SK-N-SH (cell line): Measurements from ENCODE around the gene MELK. TPM values are rescaled to one million over a fixed set of nuclear protein-coding genes. Genes with fewer than 3 reads are reported as not detected.

Experiments used
- CTCF ChIA-PET: fragments of 300-600, 350-600 bp; formaldehyde crosslinking; extraction: SDS; loops from one replicate; lab custom pipeline; 2021; lab: Yijun Ruan, JAX
- POLR2A ChIA-PET: fragments of 350-600 bp; sonication (Branson Sonifier 250); formaldehyde crosslinking; extraction: SDS; loops from one replicate; lab custom pipeline; 2020; ENCODE audit warnings: antibody characterized with exemption, inconsistent platforms; lab: Yijun Ruan, JAX
- DNase-seq: peaks from one replicate; pipeline ENCODE4 v3.0.0; 2012
- H2AFZ ChIP-seq: fragments of 200-600 bp; sonication (generic); 2 replicates; pipeline ENCODE4 v1.8.1; 2016; ENCODE audit warnings: antibody characterized with exemption, mild to moderate bottlenecking, low read depth
- H3F3A ChIP-seq: fragments of 200-600 bp; sonication (generic); replicated peaks from 2 replicates; pipeline ENCODE3; 2016; ENCODE audit warnings: antibody characterized with exemption, mild to moderate bottlenecking; ENCODE audit not compliant: insufficient read depth
- H3K27ac ChIP-seq, 2 experiments: fragments of 200-500 bp in 1 of 2; fragments of 200-600 bp in 1 of 2; sonication (Bioruptor generic) in 1 of 2; sonication (generic), shearing (Covaris generic) in 1 of 2; 2 replicates each; pipeline versions ENCODE4 v1.5.1 to v1.6.1; 2014 to 2016; ENCODE audit warnings: low read depth in 2 of 2, inconsistent platforms in 1 of 2, low read length in 1 of 2, mild to moderate bottlenecking in 1 of 2, mixed read lengths in 1 of 2
- H3K27me3 ChIP-seq: fragments of 200-600 bp; sonication (generic), shearing (Covaris generic); 2 replicates; pipeline ENCODE4 v1.6.1; 2016; ENCODE audit warnings: mixed run types; ENCODE audit not compliant: insufficient read depth
- H3K36me3 ChIP-seq, 2 experiments: fragments of 200-500 bp in 1 of 2; fragments of 200-600 bp in 1 of 2; sonication (Bioruptor generic) in 1 of 2; sonication (generic) in 1 of 2; replicated peaks in 1 of 2; 2 replicates each; pipeline versions ENCODE3 to v1.5.1; 2014 to 2016; ENCODE audit warnings: low read length in 1 of 2, mild to moderate bottlenecking in 1 of 2; ENCODE audit not compliant: insufficient read depth in 2 of 2, control insufficient read depth in 1 of 2
- H3K4me1 ChIP-seq, 2 experiments: fragments of 200-500 bp in 1 of 2; fragments of 200-600 bp in 1 of 2; sonication (Bioruptor generic) in 1 of 2; sonication (generic), shearing (Covaris generic) in 1 of 2; 2 replicates each; pipeline versions ENCODE4 v1.5.1 to v1.6.1; 2014 to 2016; ENCODE audit warnings: low read depth in 1 of 2, low read length in 1 of 2, mixed run types in 1 of 2; ENCODE audit not compliant: insufficient read depth in 2 of 2, control insufficient read depth in 1 of 2
- H3K4me2 ChIP-seq: fragments of 200-600 bp; sonication (generic), shearing (Covaris generic); 2 replicates; pipeline ENCODE4 v1.6.1; 2017; ENCODE audit warnings: mixed run types
- H3K4me3 ChIP-seq, 2 experiments: fragments of 200-500 bp in 1 of 2; fragments of 200-600 bp in 1 of 2; sonication (Bioruptor generic) in 1 of 2; sonication (generic), shearing (Covaris generic) in 1 of 2; 2 replicates each; pipeline versions ENCODE4 v1.5.1 to v1.8.1; 2014 to 2016; ENCODE audit warnings: low read depth in 2 of 2, inconsistent platforms in 1 of 2, low read length in 1 of 2, mild to moderate bottlenecking in 1 of 2, mixed read lengths in 1 of 2, moderate library complexity in 1 of 2
- H3K79me2 ChIP-seq: fragments of 200-600 bp; sonication (generic); 2 replicates; pipeline ENCODE4 v1.8.1; 2017; ENCODE audit warnings: mild to moderate bottlenecking; ENCODE audit not compliant: insufficient read depth
- H3K9ac ChIP-seq: fragments of 200-600 bp; sonication (generic); 2 replicates; pipeline ENCODE4 v1.6.1; 2017; ENCODE audit warnings: mixed run types
- H3K9me2 ChIP-seq: fragments of 200-600 bp; sonication (generic); 2 replicates; pipeline ENCODE4 v1.6.1; 2017; ENCODE audit warnings: mixed run types
- H3K9me3 ChIP-seq: fragments of 200-600 bp; sonication (generic); 2 replicates; pipeline ENCODE4 v1.6.1; 2017; ENCODE audit warnings: mixed run types, mild to moderate bottlenecking, moderate library complexity
- H4K20me1 ChIP-seq: fragments of 200-600 bp; sonication (generic); 2 replicates; pipeline ENCODE4 v1.6.1; 2017; ENCODE audit warnings: mild to moderate bottlenecking, mixed run types; ENCODE audit not compliant: insufficient read depth
- ELF1 ChIP-seq: IDR thresholded peaks from 2 replicates; pipeline ENCODE4 v1.4.0; 2012
- FOSL2 ChIP-seq: IDR thresholded peaks from 2 replicates; pipeline ENCODE4 v1.4.0; 2012; ENCODE audit warnings: low read depth, mild to moderate bottlenecking, moderate library complexity, borderline replicate concordance
- FOXM1 ChIP-seq: IDR thresholded peaks from 2 replicates; pipeline ENCODE4 v1.4.0; 2012; ENCODE audit warnings: low read depth, mild to moderate bottlenecking
- GABPA ChIP-seq: IDR thresholded peaks from 2 replicates; pipeline ENCODE4 v1.4.0; 2012; ENCODE audit warnings: low read depth, mild to moderate bottlenecking
- GATA2 ChIP-seq: sonication (generic); formaldehyde crosslinking; IDR thresholded peaks from 2 replicates; pipeline ENCODE4 v1.5.0; 2020; ENCODE audit warnings: mild to moderate bottlenecking, missing genetic modification reagents
- NRF1 ChIP-seq: IDR thresholded peaks from 2 replicates; pipeline ENCODE4 v1.6.1; 2012; ENCODE audit warnings: low read depth, mild to moderate bottlenecking, low read length
- POLR2AphosphoS5 ChIP-seq: IDR thresholded peaks from 2 replicates; pipeline ENCODE4 v1.6.1; 2012; ENCODE audit warnings: low read depth, low read length
- RCOR1 ChIP-seq: fragments of 150-350 bp; IDR thresholded peaks from 2 replicates; pipeline ENCODE4 v1.6.1; 2017; ENCODE audit warnings: antibody characterized with exemption, low read length
- TEAD4 ChIP-seq: IDR thresholded peaks from 2 replicates; pipeline ENCODE4 v1.4.0; 2012; ENCODE audit warnings: mild to moderate bottlenecking, borderline replicate concordance; ENCODE audit not compliant: insufficient read depth
- WGBS: methylation state at CpG from one replicate; pipeline ENCODE4 v1.1.6; 2017; ENCODE audit warnings: low lambda C conversion rate; 5-methylcytosine and 5-hydroxymethylcytosine counted together
- polyA plus RNA-seq, 3 experiments: library from polyadenylated mRNA; depleted of rRNA; stranded (reverse); fragments of >200 nt; gene quantifications; 2 replicates each; pipeline ENCODE4 v1.2.3, GENCODE V29; 2012
- TF ChIP-seq, protein P1 (sequence below): IDR thresholded peaks from 2 replicates; pipeline ENCODE4; 2012
- TF ChIP-seq, protein P2 (sequence below): fragments of 150-350 bp; IDR thresholded peaks from 2 replicates; pipeline ENCODE4 v1.6.1; 2017; ENCODE audit warnings: antibody characterized with exemption, low read length, low read depth, borderline replicate concordance
- TF ChIP-seq, protein P3 (sequence below): IDR thresholded peaks from 2 replicates; pipeline ENCODE4 v1.4.0; 2012; ENCODE audit warnings: low read depth, borderline replicate concordance
- TF ChIP-seq, protein P4 (sequence below): IDR thresholded peaks from 2 replicates; pipeline ENCODE4 v1.6.1; 2012; ENCODE audit warnings: mild to moderate bottlenecking, low read depth, low read length, moderate library complexity
- TF ChIP-seq, protein P5 (sequence below): IDR thresholded peaks from 2 replicates; pipeline ENCODE4 v1.4.0; 2012; ENCODE audit warnings: low read depth, borderline replicate concordance

Gene MELK
- polyA plus RNA-seq, 1 of the 3 experiments (the other 2 are of a cell fraction) = 16.5 TPM

DNA sequence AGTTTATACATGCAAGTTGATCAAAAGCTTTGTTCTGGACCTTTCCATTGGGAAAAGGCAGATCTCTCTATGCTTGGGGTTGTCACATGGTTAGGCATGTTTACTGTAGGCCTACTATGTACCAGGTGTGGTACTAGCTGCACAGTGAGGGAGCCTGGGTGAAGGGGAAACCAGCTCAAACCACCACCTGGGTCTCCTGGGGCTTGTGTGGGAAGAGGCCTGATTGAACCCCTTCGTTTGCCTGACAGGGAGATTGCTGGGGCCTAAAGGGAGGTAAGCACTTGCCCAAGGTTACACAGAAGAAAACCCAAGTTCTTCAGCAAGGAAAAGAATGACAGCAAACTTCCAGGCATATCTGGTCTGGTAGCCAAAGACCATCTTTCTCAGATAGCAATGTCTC, 145.9 kb downstream of the MELK start:
- H3K79me2 ChIP-seq = no peaks in the 10 kb centered on the region
- H3K4me3 ChIP-seq = no peak overlapping the region
- H3K27me3 ChIP-seq = no peaks in the 10 kb centered on the region; the same call in 1 of the 2 replicates
- 0% methylated on average over 1 of the region's 1 CpG for WGBS
- H3K9me2 ChIP-seq = no peaks in the 10 kb centered on the region
- H3K36me3 ChIP-seq = no peaks in the 10 kb centered on the region
- H3K9me3 ChIP-seq = no peaks in the 10 kb centered on the region
- no peak overlapping the region for H3K27ac ChIP-seq
- no peak for DNase-seq
- H3F3A ChIP-seq = no peaks in the 10 kb centered on the region
- H3K4me1 ChIP-seq = no peaks in the 10 kb centered on the region
- POLR2A ChIA-PET = no interaction called here
- no peak overlapping the region for H3K4me2 ChIP-seq
- H4K20me1 ChIP-seq = no peaks in the 10 kb centered on the region
- CTCF ChIA-PET = interaction anchor here (0.8 to 1.6 kb wide), 4 partner anchors 10 to 86 kb away, joined by 3 to 7 read pairs (median 4); no protein-coding TSS in a partner anchor
- no peak for TF ChIP-seq RCOR1
- no peak for TF ChIP-seq NRF1
- TF ChIP-seq, protein P1, sequence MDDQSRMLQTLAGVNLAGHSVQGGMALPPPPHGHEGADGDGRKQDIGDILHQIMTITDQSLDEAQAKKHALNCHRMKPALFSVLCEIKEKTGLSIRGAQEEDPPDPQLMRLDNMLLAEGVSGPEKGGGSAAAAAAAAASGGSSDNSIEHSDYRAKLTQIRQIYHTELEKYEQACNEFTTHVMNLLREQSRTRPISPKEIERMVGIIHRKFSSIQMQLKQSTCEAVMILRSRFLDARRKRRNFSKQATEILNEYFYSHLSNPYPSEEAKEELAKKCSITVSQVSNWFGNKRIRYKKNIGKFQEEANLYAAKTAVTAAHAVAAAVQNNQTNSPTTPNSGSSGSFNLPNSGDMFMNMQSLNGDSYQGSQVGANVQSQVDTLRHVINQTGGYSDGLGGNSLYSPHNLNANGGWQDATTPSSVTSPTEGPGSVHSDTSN = no peak
- TF ChIP-seq, protein P2, sequence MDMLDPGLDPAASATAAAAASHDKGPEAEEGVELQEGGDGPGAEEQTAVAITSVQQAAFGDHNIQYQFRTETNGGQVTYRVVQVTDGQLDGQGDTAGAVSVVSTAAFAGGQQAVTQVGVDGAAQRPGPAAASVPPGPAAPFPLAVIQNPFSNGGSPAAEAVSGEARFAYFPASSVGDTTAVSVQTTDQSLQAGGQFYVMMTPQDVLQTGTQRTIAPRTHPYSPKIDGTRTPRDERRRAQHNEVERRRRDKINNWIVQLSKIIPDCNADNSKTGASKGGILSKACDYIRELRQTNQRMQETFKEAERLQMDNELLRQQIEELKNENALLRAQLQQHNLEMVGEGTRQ = no peak
- no peak for TF ChIP-seq FOSL2
- TF ChIP-seq, protein P3, sequence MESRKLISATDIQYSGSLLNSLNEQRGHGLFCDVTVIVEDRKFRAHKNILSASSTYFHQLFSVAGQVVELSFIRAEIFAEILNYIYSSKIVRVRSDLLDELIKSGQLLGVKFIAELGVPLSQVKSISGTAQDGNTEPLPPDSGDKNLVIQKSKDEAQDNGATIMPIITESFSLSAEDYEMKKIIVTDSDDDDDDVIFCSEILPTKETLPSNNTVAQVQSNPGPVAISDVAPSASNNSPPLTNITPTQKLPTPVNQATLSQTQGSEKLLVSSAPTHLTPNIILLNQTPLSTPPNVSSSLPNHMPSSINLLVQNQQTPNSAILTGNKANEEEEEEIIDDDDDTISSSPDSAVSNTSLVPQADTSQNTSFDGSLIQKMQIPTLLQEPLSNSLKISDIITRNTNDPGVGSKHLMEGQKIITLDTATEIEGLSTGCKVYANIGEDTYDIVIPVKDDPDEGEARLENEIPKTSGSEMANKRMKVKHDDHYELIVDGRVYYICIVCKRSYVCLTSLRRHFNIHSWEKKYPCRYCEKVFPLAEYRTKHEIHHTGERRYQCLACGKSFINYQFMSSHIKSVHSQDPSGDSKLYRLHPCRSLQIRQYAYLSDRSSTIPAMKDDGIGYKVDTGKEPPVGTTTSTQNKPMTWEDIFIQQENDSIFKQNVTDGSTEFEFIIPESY = no peak
- no peak overlapping the region for H3K9ac ChIP-seq
- H2AFZ ChIP-seq = no peak overlapping the region

DNA sequence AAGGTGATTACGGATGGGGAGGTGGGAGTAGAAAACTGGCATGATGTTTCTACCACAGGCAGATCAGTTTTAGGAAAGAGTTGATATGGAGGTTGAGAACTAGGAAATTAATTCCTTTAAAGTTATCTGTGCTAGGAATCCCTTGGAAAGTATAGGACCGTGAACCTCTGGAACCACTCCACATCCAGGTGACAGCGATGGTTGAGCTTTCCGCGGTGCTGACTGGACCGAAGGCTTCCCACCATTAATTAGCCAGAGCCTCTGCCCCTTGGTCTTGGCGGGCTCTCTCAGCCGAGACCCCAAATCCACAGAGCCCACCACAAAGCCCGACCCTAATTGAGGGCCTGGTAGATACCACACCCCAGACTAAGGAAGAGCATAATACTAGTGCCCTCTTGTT, 147.3 kb downstream of the MELK start:
- no peak for DNase-seq
- H3K27ac ChIP-seq = no peak overlapping the region
- no peak overlapping the region for H3K4me2 ChIP-seq
- no peaks in the 10 kb centered on the region for H3F3A ChIP-seq
- no peak overlapping the region for H2AFZ ChIP-seq
- H3K79me2 ChIP-seq = no peaks in the 10 kb centered on the region
- no peaks in the 10 kb centered on the region for H3K4me1 ChIP-seq
- no peaks in the 10 kb centered on the region for H3K9me2 ChIP-seq
- ChIA-PET CTCF (interaction anchor here (1.2 to 1.4 kb wide), 2 partner anchors 9 to 313 kb away, joined by 4 to 12 read pairs; no protein-coding TSS in a partner anchor), POLR2A (no interaction called here)
- no peaks in the 10 kb centered on the region; the same call in 1 of the 2 replicates for H3K27me3 ChIP-seq
- TF ChIP-seq GATA2 (no peak), FOSL2 (no peak), FOXM1 (no peak), POLR2AphosphoS5 (no peak), TEAD4 (no peak), GABPA (no peak), ELF1 (no peak)
- TF ChIP-seq, protein P4, sequence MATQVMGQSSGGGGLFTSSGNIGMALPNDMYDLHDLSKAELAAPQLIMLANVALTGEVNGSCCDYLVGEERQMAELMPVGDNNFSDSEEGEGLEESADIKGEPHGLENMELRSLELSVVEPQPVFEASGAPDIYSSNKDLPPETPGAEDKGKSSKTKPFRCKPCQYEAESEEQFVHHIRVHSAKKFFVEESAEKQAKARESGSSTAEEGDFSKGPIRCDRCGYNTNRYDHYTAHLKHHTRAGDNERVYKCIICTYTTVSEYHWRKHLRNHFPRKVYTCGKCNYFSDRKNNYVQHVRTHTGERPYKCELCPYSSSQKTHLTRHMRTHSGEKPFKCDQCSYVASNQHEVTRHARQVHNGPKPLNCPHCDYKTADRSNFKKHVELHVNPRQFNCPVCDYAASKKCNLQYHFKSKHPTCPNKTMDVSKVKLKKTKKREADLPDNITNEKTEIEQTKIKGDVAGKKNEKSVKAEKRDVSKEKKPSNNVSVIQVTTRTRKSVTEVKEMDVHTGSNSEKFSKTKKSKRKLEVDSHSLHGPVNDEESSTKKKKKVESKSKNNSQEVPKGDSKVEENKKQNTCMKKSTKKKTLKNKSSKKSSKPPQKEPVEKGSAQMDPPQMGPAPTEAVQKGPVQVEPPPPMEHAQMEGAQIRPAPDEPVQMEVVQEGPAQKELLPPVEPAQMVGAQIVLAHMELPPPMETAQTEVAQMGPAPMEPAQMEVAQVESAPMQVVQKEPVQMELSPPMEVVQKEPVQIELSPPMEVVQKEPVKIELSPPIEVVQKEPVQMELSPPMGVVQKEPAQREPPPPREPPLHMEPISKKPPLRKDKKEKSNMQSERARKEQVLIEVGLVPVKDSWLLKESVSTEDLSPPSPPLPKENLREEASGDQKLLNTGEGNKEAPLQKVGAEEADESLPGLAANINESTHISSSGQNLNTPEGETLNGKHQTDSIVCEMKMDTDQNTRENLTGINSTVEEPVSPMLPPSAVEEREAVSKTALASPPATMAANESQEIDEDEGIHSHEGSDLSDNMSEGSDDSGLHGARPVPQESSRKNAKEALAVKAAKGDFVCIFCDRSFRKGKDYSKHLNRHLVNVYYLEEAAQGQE = no peak
- TF ChIP-seq, protein P2 = no peak
- TF ChIP-seq, protein P1 = no peak
- TF ChIP-seq, protein P5, sequence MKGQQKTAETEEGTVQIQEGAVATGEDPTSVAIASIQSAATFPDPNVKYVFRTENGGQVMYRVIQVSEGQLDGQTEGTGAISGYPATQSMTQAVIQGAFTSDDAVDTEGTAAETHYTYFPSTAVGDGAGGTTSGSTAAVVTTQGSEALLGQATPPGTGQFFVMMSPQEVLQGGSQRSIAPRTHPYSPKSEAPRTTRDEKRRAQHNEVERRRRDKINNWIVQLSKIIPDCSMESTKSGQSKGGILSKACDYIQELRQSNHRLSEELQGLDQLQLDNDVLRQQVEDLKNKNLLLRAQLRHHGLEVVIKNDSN = no peak
- no peak overlapping the region for H3K9ac ChIP-seq
- no peaks in the 10 kb centered on the region for H3K9me3 ChIP-seq
- no peaks in the 10 kb centered on the region for H3K36me3 ChIP-seq
- WGBS = 73% methylated on average over 3 of the region's 9 CpGs
- no peaks in the 10 kb centered on the region for H4K20me1 ChIP-seq
- H3K4me3 ChIP-seq = no peak overlapping the region
